ENCODE measurements around the gene CLSTN3. TPM values are rescaled to one million over a fixed set of nuclear protein-coding genes. Genes with fewer than 3 reads are reported as not detected.

Gene CLSTN3
- total RNA-seq, 1 donor from 2014 or later: 9.2 TPM

DNA sequence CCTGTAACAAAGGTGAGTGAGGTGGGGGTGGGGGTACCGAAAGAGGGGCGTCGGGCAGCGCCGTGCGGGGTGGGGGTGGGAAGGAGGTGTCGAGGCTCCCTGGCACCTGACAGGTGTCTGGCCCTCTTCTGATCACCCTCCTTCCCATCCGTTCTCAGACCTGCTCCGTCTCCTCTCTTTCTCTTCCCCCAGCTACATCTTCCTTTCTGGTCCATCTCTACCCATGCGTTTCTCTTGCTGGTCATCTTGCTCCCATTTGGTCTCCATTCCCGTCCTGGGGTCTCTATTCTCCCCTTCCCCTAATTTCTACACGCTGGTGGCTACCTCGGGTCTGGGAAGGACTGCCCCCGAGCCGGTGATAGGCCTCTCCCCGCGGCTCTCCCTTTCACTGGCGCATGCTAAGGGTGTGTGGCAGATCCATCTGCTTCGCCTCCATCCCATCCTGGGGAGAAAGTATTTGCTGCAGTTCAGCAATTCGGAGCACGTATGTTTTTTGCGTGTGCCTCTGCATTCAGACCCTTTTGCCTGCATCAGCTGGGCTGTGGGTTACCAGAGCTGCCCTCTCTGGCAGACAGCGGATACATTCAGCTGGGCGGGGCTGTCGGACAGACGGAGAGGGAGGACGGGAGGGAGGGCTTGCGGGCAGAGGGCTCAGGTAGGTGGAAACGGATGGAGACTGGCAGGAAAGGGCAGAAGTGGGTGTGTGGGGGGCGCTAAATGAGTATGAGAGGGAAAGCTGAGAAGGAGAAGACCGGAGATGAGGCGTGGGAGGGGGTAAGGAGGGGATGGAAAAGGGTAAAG lies 730 bp downstream of the CLSTN3 start:
- FAIRE-seq (no peak), DNase-seq (ENCODE audit: low read depth) (peak; percentile 43)
- Histone ChIP-seq H3K36me3 (ENCODE audit: control insufficient read depth, insufficient read depth, low read length) (peaks cover 5% of the 10 kb centered on the region), H3K4me3 (ENCODE audit: low read depth, low read length) (peak overlapping the region; percentile 65), H3K27me3 (ENCODE audit: control insufficient read depth, insufficient read depth, low read length) (no peaks in the 10 kb centered on the region)
- TF ChIP-seq CTCF (IDR thresholded peaks at IDR 0.05; ENCODE audit: insufficient read depth, low read length, severe bottlenecking): no peak

DNA sequence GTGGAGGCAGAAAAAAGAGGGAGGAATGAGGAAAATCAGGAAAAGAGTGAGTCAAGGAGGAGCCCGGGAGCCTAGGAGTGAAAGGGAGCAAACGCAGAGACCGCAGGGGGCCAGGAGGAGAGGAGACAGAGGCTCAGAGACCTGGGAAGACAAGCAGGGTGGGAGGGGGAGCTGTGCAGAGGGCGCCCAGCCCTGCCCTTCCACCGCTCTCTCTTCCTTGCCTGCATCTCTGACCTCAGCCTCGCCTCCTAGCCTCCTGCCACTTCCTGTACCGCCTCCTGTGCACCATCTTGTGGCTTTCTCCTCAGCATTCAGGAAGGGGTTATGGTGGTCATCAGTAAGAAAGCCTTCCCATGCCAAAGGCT lies 1.3 kb downstream of the CLSTN3 start:
- TF ChIP-seq CTCF (IDR thresholded peaks at IDR 0.05; ENCODE audit: insufficient read depth, low read length, severe bottlenecking): no peak
- peaks cover 9% of the 10 kb centered on the region for H3K36me3 ChIP-seq (ENCODE audit: control insufficient read depth, insufficient read depth, low read length)
- no peak overlapping the region for H3K4me3 ChIP-seq (ENCODE audit: low read depth, low read length)
- FAIRE-seq (no peak), DNase-seq (ENCODE audit: low read depth) (no peak)
- H3K27me3 ChIP-seq (ENCODE audit: control insufficient read depth, insufficient read depth, low read length): no peaks in the 10 kb centered on the region

DNA sequence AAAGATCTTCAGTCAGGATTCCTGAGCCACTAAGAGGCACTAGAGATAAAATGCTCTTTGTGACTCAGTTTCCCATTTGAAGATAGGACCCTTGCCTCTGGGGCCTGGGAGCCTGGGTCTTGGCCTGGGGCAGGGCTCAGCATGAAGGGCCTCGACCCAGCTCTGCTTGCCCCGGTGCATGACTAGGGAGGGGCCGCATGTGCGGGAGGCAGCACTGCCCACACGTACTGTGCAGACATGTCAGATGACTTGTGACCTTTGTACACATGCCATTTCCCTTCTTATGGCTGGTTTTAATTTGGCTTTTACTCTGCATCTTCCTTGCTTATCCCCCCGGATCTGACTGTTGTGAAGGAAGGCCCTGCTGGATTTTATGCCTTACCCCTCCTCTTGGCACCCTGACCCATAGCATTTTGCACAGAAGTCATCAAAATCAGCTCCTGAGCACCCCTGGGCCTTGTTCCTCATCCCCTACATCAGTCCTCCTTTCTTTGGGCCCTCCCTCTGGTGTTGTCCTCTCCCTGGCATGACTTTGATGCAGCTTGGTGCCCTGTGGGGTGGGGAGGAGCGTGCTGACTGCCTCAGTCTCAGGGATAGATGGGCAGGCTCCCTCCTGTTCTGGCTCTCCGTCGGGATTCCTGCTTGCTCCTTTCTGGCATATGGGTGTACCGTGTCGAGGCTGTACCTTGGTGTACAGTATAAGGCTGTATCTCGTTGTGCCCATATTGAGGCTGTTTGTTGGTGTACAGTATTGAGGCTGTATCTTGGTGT lies 4.4 kb downstream of the CLSTN3 start:
- FAIRE-seq (peak; percentile 83), DNase-seq (ENCODE audit: low read depth) (no peak)
- Histone ChIP-seq H3K4me3 (ENCODE audit: low read depth, low read length) (no peak overlapping the region), H3K36me3 (ENCODE audit: control insufficient read depth, insufficient read depth, low read length) (peaks cover 16% of the 10 kb centered on the region), H3K27me3 (ENCODE audit: control insufficient read depth, insufficient read depth, low read length) (no peaks in the 10 kb centered on the region)
- no peak for TF ChIP-seq CTCF (IDR thresholded peaks at IDR 0.05; ENCODE audit: insufficient read depth, low read length, severe bottlenecking)

DNA sequence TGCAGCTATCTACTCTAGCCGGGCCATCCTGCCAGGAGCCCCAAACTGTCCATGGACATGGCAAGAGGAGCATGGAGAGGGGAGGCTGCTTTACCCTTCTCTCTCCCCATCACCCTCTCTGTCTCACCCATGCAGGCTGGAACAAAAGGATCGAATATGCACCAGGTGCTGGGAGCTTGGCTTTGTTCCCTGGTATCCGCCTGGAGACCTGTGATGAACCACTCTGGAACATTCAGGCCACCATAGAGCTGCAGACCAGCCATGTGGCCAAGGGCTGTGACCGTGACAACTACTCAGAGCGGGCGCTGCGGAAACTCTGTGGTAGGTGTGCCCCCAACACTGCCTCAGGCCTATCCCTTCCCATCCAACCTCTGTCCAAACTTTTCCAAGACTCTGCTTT lies 5.9 kb downstream of the CLSTN3 start:
- Histone ChIP-seq H3K27me3 (ENCODE audit: control insufficient read depth, insufficient read depth, low read length) (no peaks in the 10 kb centered on the region), H3K4me3 (ENCODE audit: low read depth, low read length) (no peak overlapping the region), H3K36me3 (ENCODE audit: control insufficient read depth, insufficient read depth, low read length) (peaks cover 18% of the 10 kb centered on the region)
- DNase-seq (ENCODE audit: low read depth) (no peak), FAIRE-seq (peak; percentile 80)
- no peak for TF ChIP-seq CTCF (IDR thresholded peaks at IDR 0.05; ENCODE audit: insufficient read depth, low read length, severe bottlenecking)

- Histone ChIP-seq H3K4me3 (ENCODE audit: low read depth, low read length) (no peak overlapping the region), H3K36me3 (ENCODE audit: control insufficient read depth, insufficient read depth, low read length) (peaks cover 18% of the 10 kb centered on the region), H3K27me3 (ENCODE audit: control insufficient read depth, insufficient read depth, low read length) (no peaks in the 10 kb centered on the region)
- TF ChIP-seq CTCF (IDR thresholded peaks at IDR 0.05; ENCODE audit: insufficient read depth, low read length, severe bottlenecking): no peak
- FAIRE-seq: no peak
- no peak for DNase-seq (ENCODE audit: low read depth)
Observed at GRCh38 chr12:7136676-7137075, 6.5 kb downstream of the CLSTN3 start.
